ENCODE data around the gene DCUN1D2. TPM values are rescaled to one million over a fixed set of nuclear protein-coding genes. Genes with fewer than 3 reads are reported as not detected.
"Not testable (repeated sequence)": the region's sequence is repeated elsewhere in the genome, so short reads cannot be mapped to it uniquely, and the experiment has no call there.

DCUN1D2 gene
- total RNA-seq, 1 experiment from 2014 or later: 11.6 TPM

GRCh38 chr13:113526466-113527220 is 36.1 kb upstream of the DCUN1D2 start:
- Histone ChIP-seq H3K79me2 (ENCODE audit: low read length) (no peaks in the 10 kb centered on the region), H3K27me3 (ENCODE audit: low read length) (no peaks in the 10 kb centered on the region), H4K20me1 (ENCODE audit: low read length) (no peaks in the 10 kb centered on the region), H3K4me1 (ENCODE audit: insufficient read depth, low read length) (no peaks in the 10 kb centered on the region), H2AFZ (ENCODE audit: low read length) (no peak overlapping the region), H3K9me3 (ENCODE audit: low read length) (no peaks in the 10 kb centered on the region), H3K4me3 (ENCODE audit: low read length) (no peak overlapping the region), H3K4me2 (ENCODE audit: low read length) (no peak overlapping the region), H3K9ac (ENCODE audit: low read length) (no peak overlapping the region), H3F3A (ENCODE audit: low read length, unreplicated experiment) (no peaks in the 10 kb centered on the region), H3K9me2 (replicated peaks; ENCODE audit: low read length) (no peaks in the 10 kb centered on the region), H3K36me3 (ENCODE audit: low read depth, low read length) (peaks cover 4% of the 10 kb centered on the region; the same call in 1 of the 2 replicates), H3K27ac (ENCODE audit: low read length) (no peak overlapping the region)
- ChIA-PET CTCF (no interaction called here), POLR2A (ENCODE audit: unreplicated experiment) (no interaction called here)
- no peak for ATAC-seq
- BruUV-seq (replicated peaks): no TSS peak
- DNase-seq: no peak
- intact Hi-C loops (cut with micrococcal nuclease): no loop called here
- TF ChIP-seq CTCF (conservative IDR thresholded peaks at IDR 0.05; ENCODE audit: low read depth, low read length): no peak
- TF ChIP-seq EZH2phosphoT487 (IDR thresholded peaks at IDR 0.05; ENCODE audit: borderline replicate concordance, low read length): no peak
- no peak for TF ChIP-seq EZH2 (IDR thresholded peaks at IDR 0.05; ENCODE audit: low read length, unreplicated experiment)

- intact Hi-C loops (cut with micrococcal nuclease); H3K79me2 ChIP-seq (ENCODE audit: low read length); BruUV-seq (replicated peaks); H3K4me1 ChIP-seq (ENCODE audit: insufficient read depth, low read length); H2AFZ ChIP-seq (ENCODE audit: low read length); H3K27ac ChIP-seq (ENCODE audit: low read length); H3K9me3 ChIP-seq (ENCODE audit: low read length); CTCF ChIA-PET; H3K4me3 ChIP-seq (ENCODE audit: low read length); H4K20me1 ChIP-seq (ENCODE audit: low read length); H3K4me2 ChIP-seq (ENCODE audit: low read length); POLR2A ChIA-PET (ENCODE audit: unreplicated experiment); H3K9me2 ChIP-seq (replicated peaks; ENCODE audit: low read length); ATAC-seq; DNase-seq; H3F3A ChIP-seq (ENCODE audit: low read length, unreplicated experiment); H3K36me3 ChIP-seq (ENCODE audit: low read depth, low read length); H3K9ac ChIP-seq (ENCODE audit: low read length); H3K27me3 ChIP-seq (ENCODE audit: low read length): not testable (repeated sequence)
Measured at GRCh38 chr13:113522438-113522837, 31.9 kb upstream of the DCUN1D2 start.

DNA sequence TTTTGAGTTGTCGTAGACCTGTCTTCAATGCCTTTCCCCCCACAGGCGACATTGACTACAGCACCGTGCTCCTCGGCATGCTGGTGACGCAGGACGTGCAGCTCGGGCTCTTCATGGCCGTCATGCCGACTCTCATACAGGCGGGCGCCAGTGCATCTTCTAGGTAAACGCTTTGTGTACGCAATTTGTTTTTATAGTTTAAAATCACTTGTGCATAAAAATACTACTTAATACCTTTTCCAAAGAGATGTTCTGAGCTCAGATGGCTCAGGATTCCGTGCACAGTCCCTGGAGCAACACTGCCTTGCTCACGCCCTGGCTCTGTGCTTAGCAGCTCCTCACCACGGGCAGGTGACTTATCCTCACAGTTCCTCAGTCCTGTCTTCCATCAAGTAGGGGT is 30.1 kb upstream of the DCUN1D2 start:
- Histone ChIP-seq H3K27ac (ENCODE audit: low read length) (no peak overlapping the region), H3K9ac (ENCODE audit: low read length) (no peak overlapping the region), H3F3A (ENCODE audit: low read length, unreplicated experiment) (no peaks in the 10 kb centered on the region), H4K20me1 (ENCODE audit: low read length) (no peaks in the 10 kb centered on the region), H3K4me1 (ENCODE audit: insufficient read depth, low read length) (no peaks in the 10 kb centered on the region), H3K4me3 (ENCODE audit: low read length) (no peak overlapping the region), H3K79me2 (ENCODE audit: low read length) (no peaks in the 10 kb centered on the region), H2AFZ (ENCODE audit: low read length) (no peak overlapping the region), H3K9me3 (ENCODE audit: low read length) (no peaks in the 10 kb centered on the region), H3K36me3 (ENCODE audit: low read depth, low read length) (no peaks in the 10 kb centered on the region), H3K27me3 (ENCODE audit: low read length) (no peaks in the 10 kb centered on the region), H3K9me2 (replicated peaks; ENCODE audit: low read length) (no peaks in the 10 kb centered on the region), H3K4me2 (ENCODE audit: low read length) (no peak overlapping the region)
- ChIA-PET CTCF (no interaction called here), POLR2A (ENCODE audit: unreplicated experiment) (no interaction called here)
- TF ChIP-seq EZH2phosphoT487 (IDR thresholded peaks at IDR 0.05; ENCODE audit: borderline replicate concordance, low read length) (no peak), EZH2 (IDR thresholded peaks at IDR 0.05; ENCODE audit: low read length, unreplicated experiment) (no peak), CTCF (conservative IDR thresholded peaks at IDR 0.05; ENCODE audit: low read depth, low read length) (no peak)
- intact Hi-C loops (cut with micrococcal nuclease): no loop called here
- BruUV-seq (replicated peaks): no TSS peak
- DNase-seq (no peak), ATAC-seq (no peak)

Measured in PC-3 (cell line).